Measurements from ENCODE around the gene CADM2. TPM values are rescaled to one million over a fixed set of nuclear protein-coding genes. Genes with fewer than 3 reads are reported as not detected.

The CADM2 gene
- total RNA-seq, 1 experiment from 2014 or later = 10.9 TPM

DNA sequence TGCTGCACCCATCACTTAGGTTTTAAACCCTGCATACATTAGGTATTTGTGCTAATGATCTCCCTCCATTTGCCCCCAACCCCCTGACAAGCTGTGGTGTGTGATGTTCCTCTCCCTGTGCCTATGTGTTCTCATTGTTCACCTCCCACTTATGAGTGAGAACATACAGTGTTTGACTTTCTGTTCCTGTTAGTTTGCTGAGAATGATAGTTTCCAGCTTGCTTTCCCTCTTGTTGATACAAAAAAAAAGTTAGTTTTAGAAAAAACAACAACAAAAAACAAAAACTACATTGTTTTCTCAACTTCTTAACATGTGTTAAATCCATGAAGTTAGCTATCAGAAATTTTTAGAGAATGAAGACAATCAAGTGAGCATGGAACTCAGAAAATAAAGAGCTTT, 1079.1 kb downstream of the CADM2 start:
- no peaks in the 10 kb centered on the region for H3K4me1 Mint-ChIP-seq
- no peak overlapping the region for H2BK15ac ChIP-seq (ENCODE audit: low read depth, low read length)
- peaks cover 14 to 23% (median 15%) of the 10 kb centered on the region in 3 experiments for H3K36me3 Mint-ChIP-seq (ENCODE audit: insufficient read depth in 1 of 3, low read depth in 3 of 3)
- no peak overlapping the region for H3K27ac Mint-ChIP-seq
- no peak overlapping the region for H4K8ac ChIP-seq (replicated peaks; ENCODE audit: insufficient read length, low read depth, low read length)
- no peak overlapping the region for H3K23ac ChIP-seq (ENCODE audit: insufficient read length, low read depth, low read length)
- H2AK5ac ChIP-seq (ENCODE audit: insufficient read length, low read length) = no peak overlapping the region
- no peak overlapping the region for H3K14ac ChIP-seq (ENCODE audit: insufficient read depth, low read length)
- DNase-seq = no peak
- H3K4me3 Mint-ChIP-seq = no peak overlapping the region
- no peak for TF ChIP-seq CTCF (conservative IDR thresholded peaks at IDR 0.05)
- no peak overlapping the region for H4K5ac ChIP-seq (ENCODE audit: insufficient read length, low read depth, low read length)
- no peaks in the 10 kb centered on the region for H4K20me1 ChIP-seq (ENCODE audit: control insufficient read depth, insufficient read depth, insufficient read length)
- H3K79me2 ChIP-seq (ENCODE audit: insufficient read depth, low read length) = no peaks in the 10 kb centered on the region
- H3K56ac ChIP-seq (ENCODE audit: insufficient read length, low read depth, low read length) = no peak overlapping the region
- no peaks in the 10 kb centered on the region for H3K23me2 ChIP-seq (ENCODE audit: insufficient read length, low read depth, low read length, poor library complexity, severe bottlenecking)
- H3K4me1 ChIP-seq (ENCODE audit: insufficient read depth, low read length) = no peaks in the 10 kb centered on the region
- H2BK5ac ChIP-seq (ENCODE audit: insufficient read length, low read length) = no peak overlapping the region
- no peak overlapping the region for H3K18ac ChIP-seq (ENCODE audit: insufficient read length, low read depth, low read length)
- no peaks in the 10 kb centered on the region for H3K79me1 ChIP-seq (ENCODE audit: insufficient read depth, low read depth, low read length, poor library complexity, severe bottlenecking)
- H2AFZ ChIP-seq (ENCODE audit: low read length) = no peak overlapping the region
- H3T11ph ChIP-seq (ENCODE audit: low read length) = no peak overlapping the region
- H3K9me3 Mint-ChIP-seq = peaks cover 22 to 28% of the 10 kb centered on the region in 2 experiments
- H3K9me3 ChIP-seq (ENCODE audit: control insufficient read depth, low read depth, low read length) = peaks cover 8% of the 10 kb centered on the region
- H2BK120ac ChIP-seq (ENCODE audit: low read depth, low read length, poor library complexity, severe bottlenecking) = no peak overlapping the region
- no peak overlapping the region for H2BK12ac ChIP-seq (ENCODE audit: insufficient read length, low read depth, low read length)
- no peak overlapping the region for H3K4ac ChIP-seq (ENCODE audit: low read depth, low read length)
- no peak overlapping the region for H4K91ac ChIP-seq (ENCODE audit: insufficient read length, low read depth, low read length)
- no peak overlapping the region for H2BK20ac ChIP-seq (ENCODE audit: low read depth, low read length, poor library complexity, severe bottlenecking)
- no peaks in the 10 kb centered on the region; the same call in 1 of the 2 replicates for H3K27me3 Mint-ChIP-seq (ENCODE audit: low read depth)
- no peak overlapping the region for H3K9ac ChIP-seq (ENCODE audit: extremely low read depth, insufficient read length, low read length)
- no peak overlapping the region for H3K27ac ChIP-seq (ENCODE audit: insufficient read length, low read depth, low read length)
- H3K27me3 ChIP-seq (ENCODE audit: insufficient read depth, low read length) = no peaks in the 10 kb centered on the region
- H3K4me2 ChIP-seq (ENCODE audit: insufficient read depth, insufficient read length, low read length) = no peak overlapping the region

All from H9 (cell line).